BLaER1 treated with 17β-estradiol and CSF1 and Interleukin-3, amounts not matched to agents 10 nM and 100 nM (cell line): ENCODE data around the gene IKZF2.
A peak's percentile ranks its signal among the peaks of the same experiment; 100 is the strongest.

Experiments used
- H3K27ac ChIP-seq, 11 experiments: shearing (Covaris generic); formaldehyde crosslinking; 2 replicates each; pipeline ENCODE4 v1.8.1; 2022
- H3K27me3 ChIP-seq, 11 experiments: shearing (Covaris generic); formaldehyde crosslinking; 2 replicates each; pipeline ENCODE4 v1.8.1; 2022
- H3K36me3 ChIP-seq, 11 experiments: shearing (Covaris generic); formaldehyde crosslinking; 2 replicates each; pipeline ENCODE4 v1.8.1; 2022
- H3K4me1 ChIP-seq, 10 experiments: shearing (Covaris generic); formaldehyde crosslinking; 2 replicates each; pipeline ENCODE4 v1.8.1; 2022
- H3K4me2 ChIP-seq, 11 experiments: shearing (Covaris generic); formaldehyde crosslinking; 2 replicates each; pipeline ENCODE4 v1.8.1; 2022
- H3K4me3 ChIP-seq, 10 experiments: shearing (Covaris generic); formaldehyde crosslinking; 2 replicates each; pipeline ENCODE4 v1.8.1; 2022
- H3K9ac ChIP-seq, 11 experiments: shearing (Covaris generic); formaldehyde crosslinking; 2 replicates each; pipeline ENCODE4 v1.8.1; 2022
- H3K9me3 ChIP-seq, 11 experiments: shearing (Covaris generic); formaldehyde crosslinking; replicated peaks in 1 of 11; 2 replicates each; pipeline ENCODE4 v1.8.1; 2022
- H4K20me1 ChIP-seq, 11 experiments: shearing (Covaris generic); formaldehyde crosslinking; 2 replicates each; pipeline ENCODE4 v1.8.1; 2022
- Cebpa-rat ChIP-seq, 11 experiments: shearing (Covaris generic); IDR thresholded peaks; 2 replicates each; pipeline ENCODE4 v1.8.1; 2022

Gene IKZF2

GRCh38 chr2:212990697-212991096, 160.7 kb downstream of the IKZF2 start:
- no peak overlapping the region for H3K9ac ChIP-seq
- H3K4me3 ChIP-seq, result no peak overlapping the region
- H3K4me2 ChIP-seq, result no peak overlapping the region
- no peak overlapping the region for H3K27ac ChIP-seq
- TF ChIP-seq Cebpa-rat (IDR thresholded peaks at IDR 0.05), result no peak
- H4K20me1 ChIP-seq, result no peaks in the 10 kb centered on the region
- H3K4me1 ChIP-seq, result no peaks in the 10 kb centered on the region; a peak in 1 of 20 replicates
- H3K36me3 ChIP-seq, result no peaks in the 10 kb centered on the region
- no peaks in the 10 kb centered on the region for H3K9me3 ChIP-seq
- H3K27me3 ChIP-seq, result no peaks in the 10 kb centered on the region

- Histone ChIP-seq H3K4me1 (no peaks in the 10 kb centered on the region), H3K4me3 (no peak overlapping the region), H3K9ac (no peak overlapping the region), H4K20me1 (no peaks in the 10 kb centered on the region), H3K27ac (no peak overlapping the region), H3K36me3 (no peaks in the 10 kb centered on the region), H3K27me3 (no peaks in the 10 kb centered on the region), H3K4me2 (no peak overlapping the region), H3K9me3 (no peaks in the 10 kb centered on the region)
- no peak for TF ChIP-seq Cebpa-rat (IDR thresholded peaks at IDR 0.05)
Measured at GRCh38 chr2:212987492-212987891, 163.9 kb downstream of the IKZF2 start.

- TF ChIP-seq Cebpa-rat (IDR thresholded peaks at IDR 0.05), result no peak
- no peak overlapping the region for H3K4me2 ChIP-seq
- no peaks in the 10 kb centered on the region for H3K4me1 ChIP-seq
- no peaks in the 10 kb centered on the region for H4K20me1 ChIP-seq
- no peaks in the 10 kb centered on the region for H3K9me3 ChIP-seq
- H3K27ac ChIP-seq, result no peak overlapping the region
- H3K27me3 ChIP-seq, result no peaks in the 10 kb centered on the region
- no peak overlapping the region for H3K9ac ChIP-seq
- no peak overlapping the region for H3K4me3 ChIP-seq
- H3K36me3 ChIP-seq, result no peaks in the 10 kb centered on the region
Measured at GRCh38 chr2:212984129-212984528, 167.3 kb downstream of the IKZF2 start.

GRCh38 chr2:212979799-212980198, 171.6 kb downstream of the IKZF2 start:
- no peak overlapping the region for H3K4me2 ChIP-seq
- TF ChIP-seq Cebpa-rat (IDR thresholded peaks at IDR 0.05), result no peak

GRCh38 chr2:212979046-212979612, 172.3 kb downstream of the IKZF2 start:
- no peaks in the 10 kb centered on the region for H4K20me1 ChIP-seq
- no peak overlapping the region for H3K4me3 ChIP-seq
- no peaks in the 10 kb centered on the region for H3K36me3 ChIP-seq
- H3K9ac ChIP-seq, result no peak overlapping the region
- TF ChIP-seq Cebpa-rat (IDR thresholded peaks at IDR 0.05), result no peak
- no peaks in the 10 kb centered on the region for H3K9me3 ChIP-seq
- no peak overlapping the region for H3K27ac ChIP-seq
- H3K4me1 ChIP-seq, result peaks cover 0 to 13% (median 0%) of the 10 kb centered on the region in 10 experiments; a peak in 4 of 20 replicates
- no peaks in the 10 kb centered on the region for H3K27me3 ChIP-seq
- H3K4me2 ChIP-seq, result no peak overlapping the region

More at GRCh38 chr2:212979799-212980198, 171.6 kb downstream of the IKZF2 start:
- H3K27me3 ChIP-seq, result no peaks in the 10 kb centered on the region
- no peaks in the 10 kb centered on the region for H3K9me3 ChIP-seq
- H3K27ac ChIP-seq, result no peak overlapping the region
- H4K20me1 ChIP-seq, result no peaks in the 10 kb centered on the region
- H3K9ac ChIP-seq, result no peak overlapping the region
- H3K4me1 ChIP-seq, result peaks cover 0 to 7% (median 0%) of the 10 kb centered on the region in 10 experiments; a peak in 4 of 20 replicates
- H3K36me3 ChIP-seq, result no peaks in the 10 kb centered on the region
- no peak overlapping the region for H3K4me3 ChIP-seq

GRCh38 chr2:212977152-212977551, 174.3 kb downstream of the IKZF2 start:
- Histone ChIP-seq H3K27me3 (no peaks in the 10 kb centered on the region), H3K27ac (no peak overlapping the region), H4K20me1 (no peaks in the 10 kb centered on the region), H3K9ac (no peak overlapping the region), H3K9me3 (no peaks in the 10 kb centered on the region), H3K4me3 (no peak overlapping the region), H3K4me1 (peaks cover 0 to 15% (median 0%) of the 10 kb centered on the region in 10 experiments; a peak in 4 of 20 replicates), H3K4me2 (no peak overlapping the region), H3K36me3 (no peaks in the 10 kb centered on the region)
- TF ChIP-seq Cebpa-rat (IDR thresholded peaks at IDR 0.05), result no peak

GRCh38 chr2:212975333-212975732, 176.1 kb downstream of the IKZF2 start:
- Histone ChIP-seq H3K27ac (peak overlapping the region in 2 of 11 experiments; percentile 12 to 47; a peak in 2 of 22 replicates), H3K27me3 (no peaks in the 10 kb centered on the region), H3K9me3 (no peaks in the 10 kb centered on the region), H3K36me3 (no peaks in the 10 kb centered on the region), H3K4me2 (peak overlapping the region in 1 of 11 experiments; percentile 5; a peak in 1 of 22 replicates), H3K9ac (no peak overlapping the region), H4K20me1 (no peaks in the 10 kb centered on the region), H3K4me1 (peaks cover 0 to 15% (median 0%) of the 10 kb centered on the region in 10 experiments; a peak in 4 of 20 replicates), H3K4me3 (no peak overlapping the region)
- TF ChIP-seq Cebpa-rat (IDR thresholded peaks at IDR 0.05), result no peak

- H3K9ac ChIP-seq, result no peak overlapping the region
- TF ChIP-seq Cebpa-rat (IDR thresholded peaks at IDR 0.05), result no peak
Measured at GRCh38 chr2:212974692-212975091, 176.7 kb downstream of the IKZF2 start.

GRCh38 chr2:212973347-212973746, 178.1 kb downstream of the IKZF2 start:
- H3K36me3 ChIP-seq, result no peaks in the 10 kb centered on the region
- no peak overlapping the region for H3K4me2 ChIP-seq
- no peaks in the 10 kb centered on the region for H3K27me3 ChIP-seq
- no peak overlapping the region for H3K27ac ChIP-seq
- H3K4me1 ChIP-seq, result peaks cover 0 to 15% (median 0%) of the 10 kb centered on the region in 10 experiments; a peak in 4 of 20 replicates
- no peaks in the 10 kb centered on the region for H3K9me3 ChIP-seq
- TF ChIP-seq Cebpa-rat (IDR thresholded peaks at IDR 0.05), result no peak
- no peak overlapping the region for H3K4me3 ChIP-seq
- no peaks in the 10 kb centered on the region for H4K20me1 ChIP-seq
- no peak overlapping the region for H3K9ac ChIP-seq

More at GRCh38 chr2:212974692-212975091, 176.7 kb downstream of the IKZF2 start:
- H3K27me3 ChIP-seq, result no peaks in the 10 kb centered on the region
- H3K4me3 ChIP-seq, result no peak overlapping the region
- no peaks in the 10 kb centered on the region for H3K36me3 ChIP-seq
- peaks cover 0 to 15% (median 0%) of the 10 kb centered on the region in 10 experiments; a peak in 4 of 20 replicates for H3K4me1 ChIP-seq
- H3K9me3 ChIP-seq, result no peaks in the 10 kb centered on the region
- peak overlapping the region in 2 of 11 experiments; percentile 12 to 47; a peak in 3 of 22 replicates for H3K27ac ChIP-seq
- peak overlapping the region in 3 of 11 experiments; percentile 5 to 31 (median 5); a peak in 3 of 22 replicates for H3K4me2 ChIP-seq
- no peaks in the 10 kb centered on the region for H4K20me1 ChIP-seq

GRCh38 chr2:212970132-212970531, 181.3 kb downstream of the IKZF2 start:
- no peaks in the 10 kb centered on the region for H3K36me3 ChIP-seq

More at GRCh38 chr2:212970132-212970531, 181.3 kb downstream of the IKZF2 start:
- no peak overlapping the region for H3K27ac ChIP-seq
- H3K9ac ChIP-seq, result no peak overlapping the region
- no peak overlapping the region for H3K4me3 ChIP-seq
- no peaks in the 10 kb centered on the region for H4K20me1 ChIP-seq
- no peak overlapping the region for H3K4me2 ChIP-seq
- H3K4me1 ChIP-seq, result peaks cover 0 to 11% (median 0%) of the 10 kb centered on the region in 10 experiments; a peak in 4 of 20 replicates
- H3K9me3 ChIP-seq, result no peaks in the 10 kb centered on the region
- TF ChIP-seq Cebpa-rat (IDR thresholded peaks at IDR 0.05), result no peak
- H3K27me3 ChIP-seq, result no peaks in the 10 kb centered on the region
